ENCODE data around the gene GCSAM. TPM values are rescaled to one million over a fixed set of nuclear protein-coding genes. Genes with fewer than 3 reads are reported as not detected.

GCSAM gene
- total RNA-seq, 2 donors from 2014 or later, result 14.2 to 21.2 TPM

DNA sequence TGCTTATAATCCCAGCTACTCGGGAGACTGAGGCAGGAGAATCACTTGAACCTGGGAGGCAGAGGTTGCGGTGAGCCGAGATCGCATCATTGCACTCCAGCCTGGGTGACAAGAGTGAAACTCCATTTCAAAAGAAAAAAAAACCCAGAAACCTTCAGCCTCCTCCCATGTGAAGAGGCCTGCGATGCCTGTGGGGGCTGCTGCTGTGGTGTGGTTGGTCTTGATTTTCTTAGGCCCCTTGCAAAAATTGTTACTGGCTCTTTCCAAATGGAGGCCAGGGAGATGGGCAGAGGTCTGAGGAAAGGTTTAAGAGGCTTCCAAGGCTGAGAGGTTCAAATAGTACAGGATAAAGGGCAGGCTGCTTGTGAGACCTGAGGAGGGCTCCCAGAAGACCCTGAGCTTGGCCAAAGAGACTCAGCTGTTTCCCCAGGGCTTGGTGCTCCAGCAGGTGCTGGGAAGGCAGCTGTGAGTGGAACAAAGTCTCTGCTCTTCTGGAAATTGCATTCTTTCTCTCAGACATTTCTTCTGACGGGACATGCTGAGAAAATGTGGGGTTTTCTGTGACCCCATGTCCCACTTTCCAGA is 18.4 kb downstream of the GCSAM start:
- no peaks in the 10 kb centered on the region for H3K36me3 Mint-ChIP-seq (ENCODE audit: low read depth)
- H3K4me3 Mint-ChIP-seq, result peak overlapping the region; percentile 28
- no peak for ATAC-seq
- H3K27me3 Mint-ChIP-seq, result no peaks in the 10 kb centered on the region
- H3K4me1 Mint-ChIP-seq, result peaks cover 23% of the 10 kb centered on the region
- DNase-seq, result no peak
- no peaks in the 10 kb centered on the region for H3K9me3 ChIP-seq (ENCODE audit: control insufficient read depth, low read length, poor library complexity, severe bottlenecking)
- H3K27ac Mint-ChIP-seq, result no peak overlapping the region

GRCh38 chr3:112111785-112112402 is 21.2 kb downstream of the GCSAM start:
- ATAC-seq (peak; percentile 97), DNase-seq (peak in 2 of 3 donors; percentile 26 to 51)
- H3K36me3 Mint-ChIP-seq (ENCODE audit: low read depth), result peaks cover 3% of the 10 kb centered on the region
- H3K4me3 Mint-ChIP-seq, result no peak overlapping the region
- peak overlapping the region; percentile 16 for H3K27ac Mint-ChIP-seq
- no peaks in the 10 kb centered on the region for H3K9me3 ChIP-seq (ENCODE audit: control insufficient read depth, low read length, poor library complexity, severe bottlenecking)
- peaks cover 13% of the 10 kb centered on the region for H3K4me1 Mint-ChIP-seq
- H3K27me3 Mint-ChIP-seq, result no peaks in the 10 kb centered on the region

DNA sequence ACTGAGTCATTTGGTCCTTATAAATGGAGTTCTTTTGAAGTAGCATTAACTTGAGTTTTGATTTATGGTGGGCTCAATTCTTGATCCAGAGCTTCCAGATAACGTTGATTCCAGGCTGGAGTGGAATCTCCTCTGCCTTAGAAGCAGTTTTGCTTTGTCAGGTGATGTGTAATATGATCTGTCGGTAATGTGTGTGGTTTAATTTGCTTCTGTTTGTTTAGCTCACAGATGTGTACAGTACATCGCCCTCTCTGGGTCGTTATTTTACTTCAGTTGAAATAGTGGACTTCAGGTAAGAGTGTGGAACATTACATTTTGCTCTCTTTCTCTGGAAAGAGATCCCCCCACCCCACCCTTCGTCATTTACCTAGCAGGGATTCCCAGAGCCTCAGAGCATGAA is 23.7 kb downstream of the GCSAM start:
- DNase-seq, result no peak
- H3K4me1 Mint-ChIP-seq, result peaks cover 12% of the 10 kb centered on the region
- H3K4me3 Mint-ChIP-seq, result no peak overlapping the region
- H3K36me3 Mint-ChIP-seq (ENCODE audit: low read depth), result peaks cover 3% of the 10 kb centered on the region
- no peaks in the 10 kb centered on the region for H3K27me3 Mint-ChIP-seq
- no peaks in the 10 kb centered on the region for H3K9me3 ChIP-seq (ENCODE audit: control insufficient read depth, low read length, poor library complexity, severe bottlenecking)
- H3K27ac Mint-ChIP-seq, result no peak overlapping the region
- ATAC-seq, result no peak

GRCh38 chr3:112104774-112105173 is 28.3 kb downstream of the GCSAM start:
- H3K4me1 Mint-ChIP-seq, result peaks cover 3% of the 10 kb centered on the region
- ATAC-seq (no peak), DNase-seq (no peak)
- H3K9me3 ChIP-seq (ENCODE audit: control insufficient read depth, low read length, poor library complexity, severe bottlenecking), result no peaks in the 10 kb centered on the region
- no peaks in the 10 kb centered on the region for H3K27me3 Mint-ChIP-seq
- no peak overlapping the region for H3K4me3 Mint-ChIP-seq
- no peak overlapping the region for H3K27ac Mint-ChIP-seq
- peaks cover 10% of the 10 kb centered on the region for H3K36me3 Mint-ChIP-seq (ENCODE audit: low read depth)

DNA sequence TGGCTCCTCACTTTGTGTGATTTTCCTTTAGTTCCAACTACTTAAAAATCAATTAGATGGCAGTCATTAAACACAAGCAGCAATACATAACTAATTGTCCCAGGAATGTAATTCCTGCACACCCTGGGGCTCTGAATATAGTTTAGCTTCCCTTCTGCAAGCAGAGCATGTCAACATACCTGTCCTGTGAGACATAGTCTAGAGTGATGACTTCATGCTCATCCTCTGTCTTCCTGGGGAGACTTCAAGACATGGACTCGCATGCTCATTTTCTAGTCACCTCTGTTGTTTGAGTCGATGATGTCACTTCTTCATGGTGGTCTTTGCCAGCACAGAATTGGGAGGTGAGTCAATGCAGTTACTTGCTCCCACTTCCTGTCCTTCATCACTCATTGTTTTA is 31.1 kb downstream of the GCSAM start:
- no peak overlapping the region for H3K4me3 Mint-ChIP-seq
- H3K27me3 Mint-ChIP-seq, result no peaks in the 10 kb centered on the region
- no peaks in the 10 kb centered on the region for H3K9me3 ChIP-seq (ENCODE audit: control insufficient read depth, low read length, poor library complexity, severe bottlenecking)
- ATAC-seq (no peak), DNase-seq (no peak)
- H3K27ac Mint-ChIP-seq, result no peak overlapping the region
- no peaks in the 10 kb centered on the region for H3K4me1 Mint-ChIP-seq
- peaks cover 8% of the 10 kb centered on the region for H3K36me3 Mint-ChIP-seq (ENCODE audit: low read depth)

DNA sequence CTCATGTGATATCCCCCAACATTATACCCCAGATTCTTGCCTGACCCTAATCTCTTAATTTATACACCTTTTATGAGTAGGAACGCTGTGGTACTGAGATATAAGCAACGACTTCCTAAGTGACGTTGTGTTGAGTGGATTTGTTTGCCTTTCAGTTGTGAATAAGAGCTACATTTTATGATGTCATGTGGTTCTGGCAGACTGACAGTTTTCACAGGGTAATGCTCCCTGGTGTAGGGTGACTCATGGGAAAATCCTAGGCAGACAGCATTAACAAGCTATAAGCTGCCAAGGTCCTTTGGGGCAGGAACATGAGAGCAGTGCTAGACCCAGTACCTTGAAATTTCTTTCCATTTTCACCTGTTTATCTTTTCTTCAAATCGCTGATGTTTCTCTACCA is 35.7 kb downstream of the GCSAM start:
- peaks cover 5% of the 10 kb centered on the region for H3K36me3 Mint-ChIP-seq (ENCODE audit: low read depth)
- no peak overlapping the region for H3K27ac Mint-ChIP-seq
- H3K4me3 Mint-ChIP-seq, result no peak overlapping the region
- H3K9me3 ChIP-seq (ENCODE audit: control insufficient read depth, low read length, poor library complexity, severe bottlenecking), result no peaks in the 10 kb centered on the region
- no peaks in the 10 kb centered on the region for H3K27me3 Mint-ChIP-seq
- ATAC-seq (peak; percentile 27), DNase-seq (no peak)
- H3K4me1 Mint-ChIP-seq, result peaks cover 11% of the 10 kb centered on the region

DNA sequence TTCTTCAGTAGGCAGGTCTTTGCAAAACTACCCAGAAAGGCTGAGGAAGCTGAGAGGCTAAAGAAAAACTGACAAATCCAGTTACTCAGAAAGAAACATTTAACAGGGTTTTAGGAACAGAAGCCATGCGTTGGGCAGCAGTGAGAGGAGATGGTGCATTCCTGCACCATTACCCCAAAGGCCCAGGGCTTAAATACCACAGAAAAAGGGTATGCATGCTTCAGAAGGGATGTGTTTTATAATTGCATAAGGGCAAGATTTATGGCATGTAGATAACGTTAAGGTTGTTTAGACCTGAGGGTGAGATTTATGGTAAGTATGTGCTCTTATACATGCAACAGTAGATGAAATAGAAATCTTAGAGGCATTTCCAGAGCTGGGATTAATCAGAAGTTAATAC is 36.9 kb downstream of the GCSAM start:
- H3K4me3 Mint-ChIP-seq, result no peak overlapping the region
- H3K27me3 Mint-ChIP-seq, result no peaks in the 10 kb centered on the region
- H3K27ac Mint-ChIP-seq, result no peak overlapping the region
- peaks cover 14% of the 10 kb centered on the region for H3K4me1 Mint-ChIP-seq
- H3K36me3 Mint-ChIP-seq (ENCODE audit: low read depth), result peaks cover 5% of the 10 kb centered on the region
- H3K9me3 ChIP-seq (ENCODE audit: control insufficient read depth, low read length, poor library complexity, severe bottlenecking), result no peaks in the 10 kb centered on the region
- DNase-seq, result no peak
- no peak for ATAC-seq

GRCh38 chr3:112095731-112096130 is 37.3 kb downstream of the GCSAM start:
- ATAC-seq (no peak), DNase-seq (no peak)
- no peak overlapping the region for H3K27ac Mint-ChIP-seq
- peaks cover 5% of the 10 kb centered on the region for H3K36me3 Mint-ChIP-seq (ENCODE audit: low read depth)
- H3K4me3 Mint-ChIP-seq, result no peak overlapping the region
- peaks cover 17% of the 10 kb centered on the region for H3K4me1 Mint-ChIP-seq
- no peaks in the 10 kb centered on the region for H3K27me3 Mint-ChIP-seq
- H3K9me3 ChIP-seq (ENCODE audit: control insufficient read depth, low read length, poor library complexity, severe bottlenecking), result no peaks in the 10 kb centered on the region

DNA sequence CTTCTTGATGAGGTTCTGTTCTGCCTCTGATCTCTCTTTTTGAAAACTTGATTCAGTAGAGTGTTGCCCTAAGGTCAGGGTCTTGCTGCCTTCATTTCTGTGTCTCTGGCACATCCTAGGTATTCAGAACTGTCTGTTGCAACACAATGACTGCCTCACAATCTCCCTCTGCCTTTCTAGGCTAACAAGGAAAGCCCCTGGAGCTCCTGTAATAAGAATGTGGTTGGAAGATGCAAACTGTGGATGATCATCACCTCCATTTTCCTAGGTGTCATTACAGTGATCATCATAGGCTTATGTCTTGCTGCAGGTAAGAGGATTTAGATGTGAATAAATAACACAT is 39.9 kb downstream of the GCSAM start:
- Mint-ChIP-seq H3K36me3 (ENCODE audit: low read depth) (peaks cover 3% of the 10 kb centered on the region), H3K27me3 (no peaks in the 10 kb centered on the region), H3K4me3 (peak overlapping the region; percentile 45), H3K4me1 (peaks cover 26% of the 10 kb centered on the region), H3K27ac (no peak overlapping the region)
- no peak for DNase-seq
- ATAC-seq, result no peak
- no peaks in the 10 kb centered on the region for H3K9me3 ChIP-seq (ENCODE audit: control insufficient read depth, low read length, poor library complexity, severe bottlenecking)

- Mint-ChIP-seq H3K4me1 (peaks cover 30% of the 10 kb centered on the region), H3K4me3 (peak overlapping the region; percentile 45), H3K36me3 (ENCODE audit: low read depth) (peaks cover 3% of the 10 kb centered on the region), H3K27ac (no peak overlapping the region), H3K27me3 (no peaks in the 10 kb centered on the region)
- ATAC-seq (no peak), DNase-seq (no peak)
- H3K9me3 ChIP-seq (ENCODE audit: control insufficient read depth, low read length, poor library complexity, severe bottlenecking), result no peaks in the 10 kb centered on the region
Observed at GRCh38 chr3:112092496-112093179, 40.4 kb downstream of the GCSAM start.

DNA sequence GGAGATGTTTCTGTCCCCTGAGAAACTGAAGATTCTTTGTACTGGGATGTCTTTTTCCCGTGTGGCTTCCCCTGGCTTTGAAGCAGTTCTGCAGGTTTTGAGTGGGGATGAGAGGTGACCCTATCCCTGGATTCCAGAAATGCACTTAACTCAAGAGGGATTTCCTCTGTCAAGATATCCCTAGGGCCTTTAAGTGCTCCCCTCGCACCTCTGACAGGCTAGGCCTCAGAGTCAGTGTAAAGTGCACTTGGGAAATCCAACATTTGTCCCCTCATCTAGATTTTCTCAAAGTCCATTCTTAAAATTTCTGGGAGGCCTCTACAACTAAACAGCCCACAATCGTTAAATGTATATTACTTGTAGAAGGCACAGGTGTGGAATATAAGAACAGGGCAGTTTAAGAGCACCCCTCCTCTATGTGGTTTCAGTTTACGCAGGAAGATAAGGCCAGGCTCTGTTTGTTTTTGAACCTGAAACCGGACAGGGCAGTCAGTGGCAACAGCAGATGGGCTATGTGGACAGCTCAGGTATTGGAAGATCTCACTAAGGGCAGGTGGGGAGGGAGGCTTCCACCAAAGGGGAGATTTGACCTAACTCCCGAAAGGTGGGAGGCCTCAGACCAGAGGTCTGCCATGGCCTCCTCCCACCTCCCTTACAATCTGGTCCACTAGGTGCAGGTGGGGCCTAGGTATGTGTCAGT is 42.0 kb downstream of the GCSAM start:
- peaks cover 43% of the 10 kb centered on the region for H3K4me1 Mint-ChIP-seq
- no peak overlapping the region for H3K27ac Mint-ChIP-seq
- H3K27me3 Mint-ChIP-seq, result no peaks in the 10 kb centered on the region
- DNase-seq, result no peak
- H3K4me3 Mint-ChIP-seq, result no peak overlapping the region
- no peak for ATAC-seq
- H3K9me3 ChIP-seq (ENCODE audit: control insufficient read depth, low read length, poor library complexity, severe bottlenecking), result no peaks in the 10 kb centered on the region
- peaks cover 3% of the 10 kb centered on the region for H3K36me3 Mint-ChIP-seq (ENCODE audit: low read depth)

DNA sequence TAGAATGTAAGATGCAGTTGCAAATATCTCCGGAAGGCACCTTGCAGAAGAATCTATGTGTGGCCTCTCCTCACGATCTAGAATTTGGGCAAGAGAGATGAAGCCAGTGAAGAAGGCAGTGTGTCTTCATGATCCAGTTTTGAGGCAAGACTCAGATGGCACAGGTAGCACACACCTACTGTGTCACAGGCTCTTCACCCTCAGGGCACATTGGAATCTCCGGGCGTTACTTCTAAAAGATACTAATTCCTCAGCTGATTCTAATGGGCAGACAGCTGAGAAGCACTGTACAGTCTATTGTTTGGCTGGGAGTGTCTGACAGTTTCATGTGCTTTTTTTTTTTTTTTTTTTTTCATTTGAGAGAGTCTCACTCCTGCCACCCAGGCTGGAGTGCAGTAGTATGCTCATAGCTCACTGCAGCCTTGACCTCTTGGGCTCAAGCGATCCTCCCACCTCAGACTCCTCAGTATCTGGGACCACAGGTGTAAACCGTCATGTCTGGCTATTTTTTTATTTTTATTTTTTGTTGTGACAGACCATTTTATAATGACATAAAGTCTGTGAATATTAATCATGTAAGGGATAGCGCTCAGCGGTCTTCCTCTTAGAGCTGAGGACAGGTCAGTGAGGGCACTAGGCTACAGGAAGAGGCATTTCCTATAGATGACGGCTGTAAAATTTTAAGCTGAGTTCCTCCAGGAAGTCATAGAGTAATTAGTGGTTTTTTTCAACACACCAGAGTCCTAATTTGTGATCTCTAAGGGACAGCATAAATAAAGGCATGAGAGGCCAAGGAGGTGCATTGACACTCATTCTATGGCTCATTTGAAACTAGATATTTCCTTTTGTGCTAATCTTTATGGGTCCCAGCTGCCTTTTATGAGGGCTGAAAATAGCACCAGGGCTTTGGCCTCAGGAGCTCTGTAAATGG is 42.8 kb downstream of the GCSAM start:
- H3K4me1 Mint-ChIP-seq, result peaks cover 47% of the 10 kb centered on the region

GRCh38 chr3:112088944-112089343 is 44.1 kb downstream of the GCSAM start:
- DNase-seq, result no peak
- Mint-ChIP-seq H3K27ac (no peak overlapping the region), H3K4me1 (peaks cover 57% of the 10 kb centered on the region), H3K4me3 (no peak overlapping the region), H3K36me3 (ENCODE audit: low read depth) (peaks cover 3% of the 10 kb centered on the region), H3K27me3 (no peaks in the 10 kb centered on the region)
- no peak for ATAC-seq
- no peaks in the 10 kb centered on the region for H3K9me3 ChIP-seq (ENCODE audit: control insufficient read depth, low read length, poor library complexity, severe bottlenecking)

More for the DNA sequence above, 42.8 kb downstream of the GCSAM start:
- no peak overlapping the region for H3K4me3 Mint-ChIP-seq
- DNase-seq (no peak), ATAC-seq (no peak)
- H3K9me3 ChIP-seq (ENCODE audit: control insufficient read depth, low read length, poor library complexity, severe bottlenecking), result no peaks in the 10 kb centered on the region
- no peaks in the 10 kb centered on the region for H3K27me3 Mint-ChIP-seq
- peak overlapping the region; percentile 4 for H3K27ac Mint-ChIP-seq
- H3K36me3 Mint-ChIP-seq (ENCODE audit: low read depth), result peaks cover 3% of the 10 kb centered on the region

Data from T-helper 17 cell (primary cell).